Ascending aorta (tissue), 2 donors: ENCODE results near the gene CIITA. TPM values are rescaled to one million over a fixed set of nuclear protein-coding genes. Genes with fewer than 3 reads are reported as not detected.
A peak's percentile ranks its signal among the peaks of the same experiment; 100 is the strongest.

Experiments
- DNase-seq, 2 donors: peaks; one replicate each; pipeline ENCODE4 v3.0.0-alpha.2; 2019; ENCODE audit warnings: low spot score in 2 of 2
- H3K27ac ChIP-seq, 2 donors: fragments of 200-600 bp; sonication (generic); one replicate each; pipeline ENCODE4 v1.5.1; 2016 to 2017; ENCODE audit warnings: mild to moderate bottlenecking in 1 of 2
- H3K27me3 ChIP-seq: fragments of 200-600 bp; sonication (generic); one replicate; pipeline ENCODE4 v1.5.1; 2017
- H3K36me3 ChIP-seq, 2 donors: fragments of 200-600 bp; sonication (generic); one replicate each; pipeline ENCODE4 v1.5.1; 2016
- H3K4me1 ChIP-seq, 2 donors: fragments of 200-600 bp; sonication (generic); one replicate each; pipeline ENCODE4 v1.5.1; 2016 to 2017; ENCODE audit warnings: mild to moderate bottlenecking in 1 of 2
- H3K4me3 ChIP-seq, 2 donors: fragments of 200-600 bp; sonication (generic); one replicate each; pipeline ENCODE4 v1.5.1; 2016 to 2017; ENCODE audit warnings: mild to moderate bottlenecking in 1 of 2
- H3K9me3 ChIP-seq, 2 donors: fragments of 200-600 bp; sonication (generic); one replicate each; pipeline ENCODE4 v1.5.1; 2016
- CTCF ChIP-seq, 3 experiments: fragments of 200-600 bp in 2 of 3; fragments of 450-650 bp in 1 of 3; sonication (generic) in 2 of 3; IDR thresholded peaks; one replicate each; pipeline ENCODE4 v1.5.1; 2016 to 2019; ENCODE audit warnings: antibody characterized with exemption in 3 of 3, mild to moderate bottlenecking in 1 of 3, moderate library complexity in 1 of 3
- intact Hi-C: fragments of 100-400 bp; cut with DNase I; formaldehyde crosslinking; loops from one replicate; pipeline ENCODE4 v1.15.1; 2023
- total RNA-seq: library from RNA; depleted of rRNA; stranded (reverse); fragments of >200 nt; gene quantifications from one replicate; pipeline ENCODE4 v1.1.0, GENCODE V29; 2016

CIITA gene
- total RNA-seq, 1 donor from 2014 or later, result 19.4 TPM

GRCh38 chr16:10945065-10945787, 68.2 kb downstream of the CIITA start:
- Histone ChIP-seq H3K27me3 (no peaks in the 10 kb centered on the region), H3K4me1 (peaks cover 16 to 46% of the 10 kb centered on the region in 2 donors), H3K36me3 (no peaks in the 10 kb centered on the region), H3K4me3 (peak overlapping the region; percentile 98), H3K9me3 (no peaks in the 10 kb centered on the region), H3K27ac (peak overlapping the region in 1 of 2 donors; percentile 85)
- no peak for DNase-seq
- TF ChIP-seq CTCF (IDR thresholded peaks at IDR 0.05), result no peak
- intact Hi-C loops, result loop anchor here (10.0 kb wide), 2 partner anchors 800 to 1850 kb away; partner anchors contain the start of genes HAPSTR1 and TXNDC11

DNA sequence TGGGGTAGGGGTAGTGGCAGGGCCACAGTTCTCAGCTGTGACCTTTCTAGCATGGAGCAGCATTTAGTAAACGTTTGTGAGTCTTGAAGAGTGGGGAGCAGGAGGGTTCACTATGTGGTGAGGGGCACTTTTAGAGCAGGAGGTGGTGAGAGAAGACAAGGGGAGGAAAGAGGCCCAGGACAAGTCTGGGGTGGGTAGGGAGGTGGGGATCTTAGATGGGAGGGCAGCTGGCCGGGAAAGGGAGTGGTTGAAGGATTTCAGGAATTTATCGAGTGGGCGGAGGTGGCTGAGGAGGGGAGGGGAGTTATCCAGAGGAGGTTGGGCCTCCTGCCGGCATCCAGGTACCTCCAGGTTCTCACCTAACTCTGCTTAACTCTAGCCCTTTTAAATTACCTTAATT, 69.3 kb downstream of the CIITA start:
- no peak for DNase-seq
- Histone ChIP-seq H3K27ac (no peak overlapping the region), H3K27me3 (no peaks in the 10 kb centered on the region), H3K9me3 (no peaks in the 10 kb centered on the region), H3K36me3 (no peaks in the 10 kb centered on the region), H3K4me1 (peaks cover 10 to 37% of the 10 kb centered on the region in 2 donors), H3K4me3 (no peak overlapping the region)
- intact Hi-C loops, result loop anchor here (10.0 kb wide), 2 partner anchors 798 to 1852 kb away; partner anchors contain the start of genes HAPSTR1 and TXNDC11
- no peak for TF ChIP-seq CTCF (IDR thresholded peaks at IDR 0.05)

- TF ChIP-seq CTCF (IDR thresholded peaks at IDR 0.05), result no peak
- Histone ChIP-seq H3K9me3 (no peaks in the 10 kb centered on the region), H3K4me1 (peaks cover 10 to 37% of the 10 kb centered on the region in 2 donors), H3K36me3 (no peaks in the 10 kb centered on the region), H3K4me3 (no peak overlapping the region), H3K27ac (no peak overlapping the region), H3K27me3 (no peaks in the 10 kb centered on the region)
- intact Hi-C loops, result loop anchor here (10.0 kb wide), 2 partner anchors 798 to 1852 kb away; partner anchors contain the start of genes HAPSTR1 and TXNDC11
- no peak for DNase-seq
Observed at GRCh38 chr16:10947211-10947787, 70.3 kb downstream of the CIITA start.

DNA sequence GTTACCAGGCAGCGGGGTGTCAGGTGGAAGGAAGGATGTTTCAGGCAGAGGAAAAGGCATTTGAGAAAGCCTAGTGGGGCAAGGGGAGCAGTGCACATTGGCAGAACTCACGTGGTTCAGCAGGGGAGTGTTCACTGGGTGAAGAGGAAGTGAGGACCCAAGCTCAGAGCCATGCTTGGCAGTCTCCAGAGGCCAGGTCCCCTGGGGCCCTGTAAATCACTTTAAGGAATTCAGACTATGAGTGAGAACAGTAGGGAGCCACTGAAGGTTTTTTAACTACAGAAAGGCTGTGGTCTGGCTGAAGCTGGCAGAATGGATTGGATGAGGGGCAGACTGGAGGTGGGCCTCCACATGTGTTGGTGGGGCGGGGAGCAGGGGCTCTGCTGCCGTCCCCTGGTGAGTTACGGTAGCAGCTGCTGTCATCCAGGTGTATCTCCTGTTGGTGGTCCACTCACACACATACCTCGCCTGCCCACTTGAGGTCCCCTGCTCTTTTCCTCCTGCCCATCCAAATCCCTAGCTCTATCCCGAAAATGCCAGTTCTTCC, 72.5 kb downstream of the CIITA start:
- Histone ChIP-seq H3K36me3 (no peaks in the 10 kb centered on the region), H3K4me3 (no peak overlapping the region), H3K27ac (peak overlapping the region in 1 of 2 donors; percentile 3), H3K9me3 (no peaks in the 10 kb centered on the region), H3K27me3 (no peaks in the 10 kb centered on the region), H3K4me1 (peaks cover 10 to 28% of the 10 kb centered on the region in 2 donors)
- TF ChIP-seq CTCF (IDR thresholded peaks at IDR 0.05), result peak in 1 of 3 experiments; percentile 8
- DNase-seq, result peak in 1 of 2 donors; percentile 78
- intact Hi-C loops, result loop anchor here (10.0 kb wide), 2 partner anchors 795 to 1855 kb away; partner anchors contain the start of genes HAPSTR1 and TXNDC11

GRCh38 chr16:10950393-10950792, 73.4 kb downstream of the CIITA start:
- TF ChIP-seq CTCF (IDR thresholded peaks at IDR 0.05), result no peak
- Histone ChIP-seq H3K4me3 (no peak overlapping the region), H3K36me3 (no peaks in the 10 kb centered on the region), H3K4me1 (peaks cover 5 to 24% of the 10 kb centered on the region in 2 donors), H3K9me3 (no peaks in the 10 kb centered on the region), H3K27ac (no peak overlapping the region), H3K27me3 (no peaks in the 10 kb centered on the region)
- no peak for DNase-seq
- intact Hi-C loops, result no loop called here
